SK-N-MC (cell line): ENCODE data around the gene TPRA1.

Experiments
- EZH2 ChIP-seq: fragments of 200-600 bp; sonication (generic); IDR thresholded peaks from one replicate; pipeline ENCODE4 v1.6.1; 2017; ENCODE audit warnings: antibody characterized with exemption
- POLR2AphosphoS5 ChIP-seq: IDR thresholded peaks from 2 replicates; pipeline ENCODE4 v1.6.1; 2012; ENCODE audit warnings: mild to moderate bottlenecking, low read depth, low read length, borderline replicate concordance

GRCh38 chr3:127535901-127536829 lies 54.4 kb downstream of the TPRA1 start:
- TF ChIP-seq POLR2AphosphoS5, result no peak
- no peak for TF ChIP-seq EZH2
